Trophoblast cell (in vitro differentiated cells and primary cell): ENCODE measurements around the gene PTPN9.
"Not testable (repeated sequence)": the region's sequence is repeated elsewhere in the genome, so short reads cannot be mapped to it uniquely, and the experiment has no call there.

Source experiments
- DNase-seq, 2 donors: peaks; one replicate each; pipeline ENCODE4 v3.0.0-alpha.2; 2016
- H2AFZ ChIP-seq: 2 replicates; pipeline ENCODE4 v1.6.1; 2013; ENCODE audit warnings: low read length, moderate library complexity, mild to moderate bottlenecking; ENCODE audit not compliant: insufficient read depth, poor library complexity
- H2AK5ac ChIP-seq: 2 replicates; pipeline ENCODE4 v1.6.1; 2013; ENCODE audit warnings: mild to moderate bottlenecking, low read length
- H2BK120ac ChIP-seq: 2 replicates; pipeline ENCODE4 v1.6.1; 2013; ENCODE audit warnings: low read length, mild to moderate bottlenecking, moderate library complexity; ENCODE audit not compliant: insufficient read depth, poor library complexity
- H2BK12ac ChIP-seq: 2 replicates; pipeline ENCODE4 v1.6.1; 2013; ENCODE audit warnings: mild to moderate bottlenecking, low read length, moderate library complexity
- H2BK5ac ChIP-seq: 2 replicates; pipeline ENCODE4 v1.6.1; 2013; ENCODE audit warnings: low read length, low read depth, moderate library complexity, mild to moderate bottlenecking; ENCODE audit not compliant: poor library complexity
- H3K14ac ChIP-seq: 2 replicates; pipeline ENCODE4 v1.6.1; 2013; ENCODE audit warnings: mild to moderate bottlenecking, low read length
- H3K18ac ChIP-seq: 2 replicates; pipeline ENCODE4 v1.6.1; 2013; ENCODE audit warnings: mild to moderate bottlenecking, low read length
- H3K23ac ChIP-seq: 2 replicates; pipeline ENCODE4 v1.6.1; 2013; ENCODE audit warnings: low read length
- H3K27ac ChIP-seq: 2 replicates; pipeline ENCODE4 v1.5.1; 2013; ENCODE audit warnings: low read depth, mild to moderate bottlenecking, inconsistent platforms, low read length, moderate library complexity
- H3K27me3 ChIP-seq: 2 replicates; pipeline ENCODE4 v1.6.1; 2013; ENCODE audit warnings: inconsistent platforms, mild to moderate bottlenecking, low read length, moderate library complexity; ENCODE audit not compliant: insufficient read depth
- H3K36me3 ChIP-seq, 2 experiments: 1 replicate in 1 of 2; 2 replicates in 1 of 2; pipeline ENCODE4 v1.6.1; 2013; ENCODE audit warnings: low read length in 2 of 2, mild to moderate bottlenecking in 2 of 2, moderate library complexity in 1 of 2; ENCODE audit not compliant: insufficient read depth in 2 of 2, control insufficient read depth in 1 of 2
- H3K4ac ChIP-seq: 2 replicates; pipeline ENCODE4 v1.6.1; 2013; ENCODE audit warnings: low read depth, mild to moderate bottlenecking, low read length, moderate library complexity
- H3K4me1 ChIP-seq, 2 experiments: 1 replicate in 1 of 2; 2 replicates in 1 of 2; pipeline ENCODE4 v1.6.1; 2013; ENCODE audit warnings: low read length in 2 of 2, mild to moderate bottlenecking in 2 of 2, moderate library complexity in 1 of 2; ENCODE audit not compliant: insufficient read depth in 2 of 2, control insufficient read depth in 1 of 2
- H3K4me2 ChIP-seq: 2 replicates; pipeline ENCODE4 v1.6.1; 2013; ENCODE audit warnings: inconsistent platforms, mild to moderate bottlenecking, low read length, moderate library complexity
- H3K4me3 ChIP-seq: 2 replicates; pipeline ENCODE4 v1.5.1; 2013; ENCODE audit warnings: mild to moderate bottlenecking, low read depth, low read length, inconsistent platforms
- H3K79me1 ChIP-seq: one replicate; pipeline ENCODE4 v1.6.1; 2013; ENCODE audit warnings: low read length
- H3K79me2 ChIP-seq: 2 replicates; pipeline ENCODE4 v1.6.1; 2013; ENCODE audit warnings: low read length, mild to moderate bottlenecking; ENCODE audit not compliant: control insufficient read depth, insufficient read depth, poor library complexity
- H3K9ac ChIP-seq: 2 replicates; pipeline ENCODE4 v1.6.1; 2013; ENCODE audit warnings: mild to moderate bottlenecking, low read length
- H3K9me3 ChIP-seq: 2 replicates; pipeline ENCODE4 v1.6.1; 2013; ENCODE audit warnings: low read depth, mild to moderate bottlenecking, control low read depth, inconsistent platforms, low read length; ENCODE audit not compliant: insufficient read depth
- H4K12ac ChIP-seq: 2 replicates; pipeline ENCODE4 v1.6.1; 2013; ENCODE audit warnings: low read depth, mild to moderate bottlenecking, low read length, moderate library complexity
- H4K8ac ChIP-seq: 2 replicates; pipeline ENCODE4 v1.6.1; 2013; ENCODE audit warnings: low read depth, mild to moderate bottlenecking, low read length, moderate library complexity
- H4K91ac ChIP-seq: one replicate; pipeline ENCODE4 v1.6.1; 2013; ENCODE audit warnings: low read depth, mild to moderate bottlenecking, low read length, moderate library complexity
- WGBS: extraction: QIAGEN DNeasy Blood & Tissue Kit; methylation state at CpG from one replicate; pipeline ENCODE4 v1.1.7; 2013; ENCODE audit warnings: missing lambda C conversion rate; ENCODE audit not compliant: insufficient read length, insufficient coverage; ENCODE audit errors: extremely low coverage; 5-methylcytosine and 5-hydroxymethylcytosine counted together

The PTPN9 gene

GRCh38 chr15:75445324-75445723 is 133.8 kb downstream of the PTPN9 start:
- no CpG with 5 or more reads among the region's 10 CpGs for WGBS

GRCh38 chr15:75443972-75444453 is 135.1 kb downstream of the PTPN9 start:
- H4K12ac ChIP-seq, H3K27ac ChIP-seq, H3K23ac ChIP-seq, H2BK120ac ChIP-seq, H3K9me3 ChIP-seq, H3K4ac ChIP-seq, H2AFZ ChIP-seq, H3K18ac ChIP-seq, H2AK5ac ChIP-seq, H4K8ac ChIP-seq, H3K4me2 ChIP-seq, H2BK5ac ChIP-seq, H3K4me1 ChIP-seq, H4K91ac ChIP-seq, H3K14ac ChIP-seq, H3K9ac ChIP-seq, H3K27me3 ChIP-seq, H3K4me3 ChIP-seq, H3K79me1 ChIP-seq, H2BK12ac ChIP-seq: not testable (repeated sequence)
- peak in 1 of 2 donors; percentile 39 for DNase-seq
- H3K36me3 ChIP-seq: peaks cover 9 to 14% of the 10 kb centered on the region in 2 experiments
- H3K79me2 ChIP-seq: peaks cover 12% of the 10 kb centered on the region
- no CpG with 5 or more reads among the region's 8 CpGs for WGBS

More at GRCh38 chr15:75445324-75445723, 133.8 kb downstream of the PTPN9 start:
- H2BK12ac ChIP-seq, H2BK5ac ChIP-seq, H2AFZ ChIP-seq, H3K4me2 ChIP-seq, H4K12ac ChIP-seq, DNase-seq, H3K79me1 ChIP-seq, H3K4me3 ChIP-seq, H3K27ac ChIP-seq, H3K18ac ChIP-seq, H2BK120ac ChIP-seq, H3K14ac ChIP-seq, H3K23ac ChIP-seq, H3K4me1 ChIP-seq, H4K91ac ChIP-seq, H3K9me3 ChIP-seq, H3K27me3 ChIP-seq, H4K8ac ChIP-seq, H2AK5ac ChIP-seq, H3K9ac ChIP-seq: not testable (repeated sequence)
- peaks cover 16% of the 10 kb centered on the region for H3K79me2 ChIP-seq
- peak overlapping the region; percentile 62 for H3K4ac ChIP-seq
- H3K36me3 ChIP-seq: peaks cover 9 to 14% of the 10 kb centered on the region in 2 experiments

- Histone ChIP-seq H3K79me1 (no peaks in the 10 kb centered on the region), H2BK12ac (no peak overlapping the region), H3K4me3 (no peak overlapping the region), H3K9ac (no peak overlapping the region), H3K4me1 (no peaks in the 10 kb centered on the region), H3K23ac (no peak overlapping the region), H4K91ac (no peak overlapping the region), H3K27ac (no peak overlapping the region), H3K36me3 (peaks cover 10 to 18% of the 10 kb centered on the region in 2 experiments), H2AFZ (no peak overlapping the region), H2BK5ac (no peak overlapping the region), H3K4ac (peak overlapping the region; percentile 52), H3K9me3 (no peaks in the 10 kb centered on the region), H4K12ac (no peak overlapping the region), H3K14ac (no peak overlapping the region), H3K27me3 (no peaks in the 10 kb centered on the region), H4K8ac (no peak overlapping the region), H3K18ac (no peak overlapping the region), H2AK5ac (no peak overlapping the region), H3K4me2 (no peak overlapping the region), H2BK120ac (no peak overlapping the region), H3K79me2 (peaks cover 10% of the 10 kb centered on the region)
- no CpG with 5 or more reads among the region's 4 CpGs for WGBS
- no peak for DNase-seq
Measured at GRCh38 chr15:75437721-75438120, 141.4 kb downstream of the PTPN9 start.

GRCh38 chr15:75436881-75437280 is 142.2 kb downstream of the PTPN9 start:
- H2BK5ac ChIP-seq: no peak overlapping the region

More at GRCh38 chr15:75436881-75437280, 142.2 kb downstream of the PTPN9 start:
- Histone ChIP-seq H4K12ac (no peak overlapping the region), H3K79me2 (peaks cover 13% of the 10 kb centered on the region), H3K36me3 (peaks cover 6 to 14% of the 10 kb centered on the region in 2 experiments), H4K8ac (no peak overlapping the region), H2BK12ac (no peak overlapping the region), H4K91ac (no peak overlapping the region), H3K4me1 (no peaks in the 10 kb centered on the region), H3K4ac (peak overlapping the region; percentile 93), H3K18ac (no peak overlapping the region), H3K27ac (no peak overlapping the region), H3K14ac (no peak overlapping the region), H3K9me3 (no peaks in the 10 kb centered on the region), H3K27me3 (no peaks in the 10 kb centered on the region), H3K9ac (no peak overlapping the region), H3K79me1 (no peaks in the 10 kb centered on the region), H3K4me3 (no peak overlapping the region), H3K4me2 (no peak overlapping the region), H2AFZ (no peak overlapping the region), H2BK120ac (no peak overlapping the region), H3K23ac (no peak overlapping the region), H2AK5ac (no peak overlapping the region)
- no CpG with 5 or more reads among the region's 5 CpGs for WGBS
- DNase-seq: no peak
